Measurements from ENCODE around the gene INSRR. TPM values are rescaled to one million over a fixed set of nuclear protein-coding genes. Genes with fewer than 3 reads are reported as not detected.

Gene INSRR
- total RNA-seq, 1 donor from 2014 or later: not detected

GRCh38 chr1:156899956-156900718 lies 41.2 kb upstream of the INSRR start:
- TF ChIP-seq, protein P1, sequence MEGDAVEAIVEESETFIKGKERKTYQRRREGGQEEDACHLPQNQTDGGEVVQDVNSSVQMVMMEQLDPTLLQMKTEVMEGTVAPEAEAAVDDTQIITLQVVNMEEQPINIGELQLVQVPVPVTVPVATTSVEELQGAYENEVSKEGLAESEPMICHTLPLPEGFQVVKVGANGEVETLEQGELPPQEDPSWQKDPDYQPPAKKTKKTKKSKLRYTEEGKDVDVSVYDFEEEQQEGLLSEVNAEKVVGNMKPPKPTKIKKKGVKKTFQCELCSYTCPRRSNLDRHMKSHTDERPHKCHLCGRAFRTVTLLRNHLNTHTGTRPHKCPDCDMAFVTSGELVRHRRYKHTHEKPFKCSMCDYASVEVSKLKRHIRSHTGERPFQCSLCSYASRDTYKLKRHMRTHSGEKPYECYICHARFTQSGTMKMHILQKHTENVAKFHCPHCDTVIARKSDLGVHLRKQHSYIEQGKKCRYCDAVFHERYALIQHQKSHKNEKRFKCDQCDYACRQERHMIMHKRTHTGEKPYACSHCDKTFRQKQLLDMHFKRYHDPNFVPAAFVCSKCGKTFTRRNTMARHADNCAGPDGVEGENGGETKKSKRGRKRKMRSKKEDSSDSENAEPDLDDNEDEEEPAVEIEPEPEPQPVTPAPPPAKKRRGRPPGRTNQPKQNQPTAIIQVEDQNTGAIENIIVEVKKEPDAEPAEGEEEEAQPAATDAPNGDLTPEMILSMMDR (IDR thresholded peaks at IDR 0.05; ENCODE audit: insufficient read depth, low read length, poor library complexity, severe bottlenecking): no peak
- H3K27me3 ChIP-seq (ENCODE audit: control insufficient read depth, insufficient read depth, low read length): no peaks in the 10 kb centered on the region
- H3K4me3 ChIP-seq (ENCODE audit: low read depth, low read length): no peak overlapping the region
- DNase-seq (ENCODE audit: low read depth): no peak
- no peaks in the 10 kb centered on the region for H3K36me3 ChIP-seq (ENCODE audit: control insufficient read depth, insufficient read depth, low read length)

- no peaks in the 10 kb centered on the region for H3K27me3 ChIP-seq (ENCODE audit: control insufficient read depth, insufficient read depth, low read length)
- H3K4me3 ChIP-seq (ENCODE audit: low read depth, low read length): no peak overlapping the region
- H3K36me3 ChIP-seq (ENCODE audit: control insufficient read depth, insufficient read depth, low read length): no peaks in the 10 kb centered on the region
- DNase-seq (ENCODE audit: low read depth): no peak
- TF ChIP-seq, protein P1 (IDR thresholded peaks at IDR 0.05; ENCODE audit: insufficient read depth, low read length, poor library complexity, severe bottlenecking): no peak
Observed at GRCh38 chr1:156898971-156899664, 40.2 kb upstream of the INSRR start.

DNA sequence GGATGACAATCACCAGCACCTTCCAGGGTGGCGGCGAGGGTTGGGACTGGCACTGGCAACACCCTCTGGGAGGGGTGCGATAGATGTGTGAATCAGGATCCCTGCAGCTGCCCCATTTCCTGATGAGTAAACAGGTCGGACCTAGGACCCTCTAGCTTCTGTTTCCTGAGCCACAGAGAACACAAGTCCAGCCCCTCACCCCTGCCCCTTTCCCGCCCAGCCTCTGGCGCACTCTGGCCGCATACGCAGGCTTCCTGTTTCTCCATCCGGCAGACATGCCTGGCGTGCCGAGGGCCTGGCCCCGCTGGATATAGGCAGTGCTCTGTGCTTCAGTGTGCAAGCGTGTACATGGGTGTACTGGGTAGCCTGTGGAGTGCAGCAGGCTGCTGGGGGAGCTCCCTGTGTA lies 39.2 kb upstream of the INSRR start:
- no peaks in the 10 kb centered on the region for H3K36me3 ChIP-seq (ENCODE audit: control insufficient read depth, insufficient read depth, low read length)
- peak; percentile 16 for DNase-seq (ENCODE audit: low read depth)
- H3K4me3 ChIP-seq (ENCODE audit: low read depth, low read length): no peak overlapping the region
- TF ChIP-seq, protein P1 (IDR thresholded peaks at IDR 0.05; ENCODE audit: insufficient read depth, low read length, poor library complexity, severe bottlenecking): no peak
- H3K27me3 ChIP-seq (ENCODE audit: control insufficient read depth, insufficient read depth, low read length): no peaks in the 10 kb centered on the region

DNA sequence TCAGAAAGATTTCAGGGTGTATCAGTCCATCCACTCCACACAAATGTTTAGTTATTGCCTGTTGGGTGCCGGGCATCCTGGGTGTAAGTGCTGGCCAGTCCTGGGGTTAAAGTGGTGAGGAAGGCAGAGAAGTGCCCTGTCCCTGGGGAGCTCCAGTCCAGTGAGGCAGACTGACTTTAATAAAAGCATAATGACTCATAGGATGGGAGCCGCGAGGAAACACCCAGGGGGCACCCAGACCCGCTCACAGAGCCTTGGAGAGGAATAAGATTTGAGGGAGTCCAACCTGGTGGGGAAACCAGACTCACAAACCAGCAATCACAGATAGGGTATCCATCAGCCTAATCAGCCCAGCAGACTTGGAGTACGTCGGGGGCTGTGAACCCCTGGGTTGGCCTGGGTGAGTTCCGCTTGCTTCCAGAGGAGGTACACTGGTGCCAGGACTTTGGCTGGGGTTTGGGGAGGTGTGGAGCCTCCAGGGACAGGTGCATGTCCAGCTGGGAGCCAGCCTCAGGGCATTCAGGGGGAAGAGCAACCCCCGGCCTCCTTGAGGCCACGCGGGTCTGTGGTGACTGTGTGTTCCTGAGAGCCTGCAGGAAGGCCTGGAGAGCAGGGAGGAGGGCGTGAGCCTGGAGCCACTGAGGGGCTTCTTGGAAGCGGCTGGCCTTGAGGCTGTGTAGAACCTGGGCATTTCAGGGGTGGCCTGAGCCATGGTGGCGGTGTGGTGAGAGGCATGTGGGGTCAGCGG lies 38.3 kb upstream of the INSRR start:
- H3K27me3 ChIP-seq (ENCODE audit: control insufficient read depth, insufficient read depth, low read length): no peaks in the 10 kb centered on the region
- DNase-seq (ENCODE audit: low read depth): peak; percentile 32
- TF ChIP-seq, protein P1 (IDR thresholded peaks at IDR 0.05; ENCODE audit: insufficient read depth, low read length, poor library complexity, severe bottlenecking): no peak
- H3K4me3 ChIP-seq (ENCODE audit: low read depth, low read length): no peak overlapping the region
- H3K36me3 ChIP-seq (ENCODE audit: control insufficient read depth, insufficient read depth, low read length): no peaks in the 10 kb centered on the region

DNA sequence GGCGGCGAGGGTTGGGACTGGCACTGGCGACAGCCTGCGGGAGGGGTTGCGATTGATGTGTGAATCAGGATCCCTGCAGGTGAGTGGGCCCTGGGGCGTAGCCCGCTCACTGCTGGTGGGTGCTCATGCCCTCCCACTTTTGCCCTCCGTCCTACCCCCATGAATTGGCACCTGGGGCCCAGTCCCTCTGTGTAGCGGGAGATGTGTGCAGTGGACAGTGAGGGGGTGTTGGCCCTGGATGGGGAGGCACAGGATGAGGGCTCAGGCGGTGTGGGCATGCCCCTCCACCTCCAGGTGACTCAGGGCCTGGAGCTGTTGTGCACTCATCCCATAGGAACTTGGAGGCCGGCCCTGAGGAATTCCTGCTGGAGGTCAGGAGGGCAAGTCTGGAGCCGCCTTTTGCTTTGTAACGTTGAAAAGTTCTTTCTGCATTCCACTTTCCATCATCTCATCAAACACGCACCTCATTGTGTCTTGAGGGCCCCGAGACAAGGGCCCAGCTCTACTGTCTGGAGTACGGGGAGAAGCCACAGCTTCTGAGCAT lies 37.6 kb upstream of the INSRR start:
- H3K36me3 ChIP-seq (ENCODE audit: control insufficient read depth, insufficient read depth, low read length): no peaks in the 10 kb centered on the region
- TF ChIP-seq, protein P1 (IDR thresholded peaks at IDR 0.05; ENCODE audit: insufficient read depth, low read length, poor library complexity, severe bottlenecking): no peak
- no peak overlapping the region for H3K4me3 ChIP-seq (ENCODE audit: low read depth, low read length)
- peak; percentile 84 for DNase-seq (ENCODE audit: low read depth)
- H3K27me3 ChIP-seq (ENCODE audit: control insufficient read depth, insufficient read depth, low read length): peaks cover 3% of the 10 kb centered on the region

Measured in kidney epithelial cell (primary cell).